ENCODE measurements around the gene SMNDC1.

GRCh38 chr10:110244550-110244949, 60.2 kb downstream of the SMNDC1 start:
- TF ChIP-seq POLR2AphosphoS5 (IDR thresholded peaks at IDR 0.05) = no peak
- TF ChIP-seq CTCF (IDR thresholded peaks at IDR 0.05) = no peak
